T-helper 1 cell (primary cell): ENCODE data around the gene DLL1.

Source experiments
- DNase-seq, 5 donors: peaks; one replicate each; pipeline ENCODE4 v3.0.0-alpha.2; 2012 to 2020

The DLL1 gene

DNA sequence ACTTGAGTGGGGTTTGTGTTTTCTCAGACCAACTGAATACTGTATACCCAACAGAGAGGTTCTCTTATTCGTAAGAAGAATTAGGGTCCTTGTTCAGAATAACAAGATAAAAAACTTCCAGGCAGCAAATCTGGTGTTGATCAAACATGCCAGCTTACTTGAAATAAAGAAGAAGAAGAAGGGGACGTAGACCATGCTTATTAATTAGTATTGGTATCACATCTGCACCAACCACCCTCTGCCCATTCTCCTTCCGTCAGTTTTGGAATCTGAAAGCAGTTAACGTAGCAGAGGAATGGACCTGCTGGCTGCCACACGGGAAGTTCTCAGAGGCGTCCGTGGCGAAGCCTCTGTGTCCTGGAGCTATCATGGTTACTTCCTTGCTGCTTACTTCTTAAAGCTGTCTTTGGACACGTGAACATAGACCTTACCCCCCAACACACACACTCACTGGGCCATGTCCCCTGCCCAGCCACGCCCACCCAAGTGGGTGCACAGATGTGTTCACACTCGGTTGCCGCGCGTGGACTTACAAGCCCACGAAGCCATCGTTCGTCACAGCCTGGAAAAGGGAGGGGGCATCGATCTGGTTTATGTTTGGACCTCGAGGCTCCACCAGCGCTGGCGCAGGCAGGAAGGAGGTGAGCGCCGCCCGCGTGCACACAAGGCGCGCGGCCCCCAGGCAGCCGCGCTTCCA is 4.1 kb upstream of the DLL1 start:
- no peak for DNase-seq

DNA sequence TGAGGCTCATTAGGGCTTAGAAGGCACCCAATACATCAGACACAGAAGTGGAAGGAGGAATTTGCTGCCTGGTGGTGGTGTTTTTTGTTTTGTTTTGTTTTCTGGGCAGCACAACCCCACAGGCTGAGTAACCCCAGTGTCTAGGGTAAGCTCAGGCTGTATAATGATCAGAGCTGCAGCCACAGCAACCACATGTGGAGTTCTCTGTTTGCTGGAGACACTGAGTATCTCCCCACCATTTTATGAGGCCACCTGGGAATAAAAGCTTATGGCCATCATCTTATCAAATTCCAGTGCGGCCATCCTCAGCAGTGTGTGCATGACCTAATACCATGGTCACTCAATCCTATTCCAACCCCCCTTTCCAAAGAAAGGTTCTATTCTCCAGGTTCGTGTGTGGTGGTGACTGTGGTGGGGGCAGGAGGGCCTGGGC is 3.4 kb upstream of the DLL1 start:
- DNase-seq = no peak

DNA sequence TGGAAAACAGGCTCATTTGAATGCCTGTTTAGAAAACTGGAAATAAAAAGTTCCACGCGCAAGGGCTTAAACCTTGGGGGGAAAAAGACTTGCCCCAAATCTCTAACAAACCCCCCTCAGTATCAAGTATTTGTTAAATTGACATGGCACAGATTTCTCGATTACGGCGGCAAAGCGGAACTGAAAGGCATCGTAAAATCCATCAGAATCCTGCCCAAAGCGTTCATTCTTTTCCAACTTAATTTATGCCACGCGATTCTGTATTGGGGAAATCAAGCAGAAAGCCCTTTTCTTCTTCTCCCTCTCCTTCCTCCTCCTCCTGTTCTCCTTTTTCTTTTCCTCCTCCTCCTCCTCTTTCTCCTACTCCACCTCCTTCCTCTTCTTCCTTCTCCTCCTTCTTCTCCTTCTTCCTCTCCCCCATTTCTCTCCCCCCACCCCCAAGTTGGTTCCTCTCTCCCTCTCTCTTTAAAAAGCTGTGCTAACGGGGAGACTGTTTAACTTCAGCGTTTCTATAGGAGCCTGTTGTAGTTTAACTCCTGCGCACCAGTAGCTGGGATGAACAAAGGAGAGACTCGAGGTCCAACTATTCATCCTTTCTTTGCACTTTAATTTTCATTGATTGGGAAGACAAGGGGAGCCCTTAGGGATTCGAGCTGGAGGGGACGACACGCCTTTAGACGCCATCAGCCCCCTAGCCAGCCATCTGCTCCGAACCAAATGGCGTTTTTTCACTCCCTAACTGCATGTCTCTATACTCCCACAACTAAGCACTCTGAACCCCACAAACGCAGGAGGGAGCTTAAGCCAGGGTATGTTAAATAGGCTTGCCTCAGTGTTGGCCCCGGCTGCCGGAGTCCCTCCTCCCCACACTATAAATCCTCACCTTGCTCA is 2.7 kb upstream of the DLL1 start:
- DNase-seq = no peak

DNA sequence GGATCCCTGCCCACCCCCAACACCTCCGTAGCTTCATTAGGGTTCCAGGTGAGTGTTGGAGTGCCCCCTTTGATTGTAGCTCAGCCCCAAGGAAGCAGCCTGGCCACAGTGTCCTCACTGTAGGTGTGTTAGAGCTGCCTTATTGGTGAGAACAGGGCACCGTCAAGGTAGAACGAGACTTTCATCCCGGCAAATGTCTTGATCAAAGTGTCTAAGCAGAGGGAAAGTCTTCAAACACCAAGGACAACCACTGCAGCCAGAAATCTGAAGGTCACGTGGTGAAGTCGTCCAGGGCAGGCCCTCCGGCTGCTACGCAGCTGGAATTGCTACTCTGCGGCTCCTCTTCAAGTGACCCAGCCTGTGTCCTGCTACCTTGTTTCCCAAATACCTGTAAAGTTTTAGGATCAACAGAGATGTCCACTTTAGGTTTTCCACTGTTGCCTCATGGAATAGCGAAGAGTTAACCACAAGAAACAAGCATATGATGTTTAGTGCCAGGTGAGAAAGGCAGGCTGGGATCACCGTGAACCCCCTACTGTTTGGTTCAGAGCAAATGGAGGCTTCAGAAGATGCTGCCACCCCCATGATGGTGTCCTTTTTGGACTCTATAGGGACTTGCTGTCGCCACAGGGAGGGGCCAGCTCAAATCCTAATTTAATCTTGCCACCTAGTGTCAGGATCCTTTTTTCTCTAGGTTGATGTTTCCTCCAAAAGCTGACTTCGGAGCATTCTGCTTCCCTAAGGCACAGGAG is 1.7 kb upstream of the DLL1 start:
- DNase-seq = no peak

DNA sequence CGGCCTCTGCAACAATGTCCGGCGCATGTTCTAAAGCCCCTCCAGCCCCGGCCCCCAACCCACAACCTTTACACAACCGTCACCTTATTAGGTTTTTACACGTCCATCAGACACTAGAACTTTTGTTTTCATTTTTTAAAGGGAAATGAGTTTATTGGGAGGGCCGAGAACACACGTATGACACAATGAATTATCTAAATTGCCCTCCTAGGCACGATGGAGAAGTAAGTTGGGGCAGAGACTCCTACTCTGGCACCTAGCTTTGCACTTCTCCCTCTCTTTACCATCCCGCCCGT is 1.2 kb upstream of the DLL1 start:
- no peak for DNase-seq

DNA sequence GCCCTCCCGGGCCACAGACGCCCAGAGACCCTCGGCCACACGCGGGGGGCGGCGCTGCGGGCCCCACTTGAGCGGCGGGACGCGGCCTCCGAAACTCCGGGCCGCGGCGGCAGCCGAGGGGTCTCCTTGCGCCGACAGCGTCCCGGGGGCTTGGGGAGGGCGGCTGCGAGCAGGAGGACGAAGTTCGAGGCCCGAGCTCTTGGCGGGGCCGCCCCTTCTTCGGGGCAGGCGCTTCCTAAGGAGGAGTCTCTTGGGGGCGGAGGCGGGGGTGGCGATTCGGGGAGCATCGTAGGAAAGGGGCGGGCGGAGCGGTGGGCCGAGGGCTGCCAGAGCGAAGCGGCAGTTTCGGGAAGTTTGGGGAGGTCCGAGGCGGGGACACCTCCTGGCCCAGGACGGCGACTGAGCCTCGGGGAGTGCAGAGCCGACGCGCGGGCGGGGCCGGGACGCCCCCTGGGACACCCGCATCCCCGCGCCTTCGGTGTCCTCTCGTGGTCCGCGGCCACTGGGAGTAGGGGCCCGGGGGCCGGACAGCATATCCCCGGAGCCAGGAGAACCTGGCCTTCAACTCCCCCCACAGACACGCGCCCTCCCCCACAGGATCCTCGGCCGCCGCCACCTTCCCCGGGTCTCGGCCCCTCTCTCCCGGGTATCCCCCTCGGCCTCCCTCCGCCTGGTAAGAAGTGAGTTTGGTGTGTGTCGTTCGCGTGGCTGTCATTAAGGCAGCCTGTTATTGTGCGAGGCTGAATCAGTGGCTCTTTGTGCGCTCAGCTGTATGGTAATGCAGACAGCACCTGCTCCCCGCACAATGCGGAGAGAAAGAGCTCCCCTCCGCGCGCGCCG is 613 bp upstream of the DLL1 start:
- DNase-seq = peak in 3 of 5 donors; percentile 32 to 39 (median 37)

DNA sequence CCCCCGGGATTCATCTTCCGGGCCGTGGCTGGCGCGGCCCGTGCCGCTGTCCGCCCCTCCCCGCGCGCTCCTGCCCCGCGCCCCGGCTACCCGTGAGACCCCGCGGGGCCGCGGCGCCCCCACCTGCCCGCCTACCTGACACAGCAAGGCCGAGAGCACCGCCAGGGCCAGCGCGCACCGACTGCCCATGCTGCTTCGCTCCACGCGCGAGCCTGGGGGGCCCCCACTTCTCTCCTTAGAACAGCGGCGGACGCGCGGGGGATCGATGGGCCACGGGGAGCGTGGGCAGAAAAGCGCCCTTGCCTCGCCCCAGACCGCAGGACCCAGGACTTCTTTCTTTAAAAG is 955 bp downstream of the DLL1 start:
- DNase-seq = no peak

DNA sequence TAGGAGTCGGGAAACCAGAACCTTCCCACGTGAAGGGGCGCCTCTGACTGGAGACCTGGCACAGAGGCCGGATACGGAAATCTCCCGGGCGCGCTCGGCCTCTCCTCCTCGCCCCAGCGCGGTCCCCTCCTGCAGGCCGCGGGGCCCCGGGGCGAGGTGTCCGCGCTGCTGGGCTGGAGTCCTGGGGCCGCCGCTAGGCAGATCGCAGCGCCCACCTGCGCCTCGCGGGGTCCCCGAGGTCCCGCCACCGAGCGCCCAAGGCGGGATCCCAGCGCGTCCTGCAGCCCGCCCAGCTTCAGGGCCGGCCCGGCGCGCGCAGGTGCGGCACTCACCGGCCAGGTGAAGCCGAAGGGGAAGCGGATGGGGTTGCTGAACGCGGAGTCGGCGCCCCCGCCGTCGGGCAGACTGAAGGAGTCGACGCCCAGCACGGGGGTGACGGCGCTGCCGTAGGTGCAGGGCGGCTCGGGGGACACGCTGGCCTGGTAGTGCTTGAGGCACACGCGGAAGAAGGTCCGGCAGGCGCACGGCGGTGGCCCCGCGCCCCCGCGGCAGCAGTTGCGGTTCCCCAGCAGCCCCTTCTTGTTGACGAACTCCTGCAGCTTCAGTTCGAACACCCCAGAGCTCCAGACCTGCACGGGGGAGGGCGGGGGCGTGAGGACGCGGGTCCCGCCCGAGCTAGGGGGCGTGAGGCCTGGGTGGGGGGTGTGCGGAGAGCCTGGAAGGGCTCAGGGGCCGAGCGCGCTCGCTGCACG is 1.5 kb downstream of the DLL1 start:
- DNase-seq = no peak

DNA sequence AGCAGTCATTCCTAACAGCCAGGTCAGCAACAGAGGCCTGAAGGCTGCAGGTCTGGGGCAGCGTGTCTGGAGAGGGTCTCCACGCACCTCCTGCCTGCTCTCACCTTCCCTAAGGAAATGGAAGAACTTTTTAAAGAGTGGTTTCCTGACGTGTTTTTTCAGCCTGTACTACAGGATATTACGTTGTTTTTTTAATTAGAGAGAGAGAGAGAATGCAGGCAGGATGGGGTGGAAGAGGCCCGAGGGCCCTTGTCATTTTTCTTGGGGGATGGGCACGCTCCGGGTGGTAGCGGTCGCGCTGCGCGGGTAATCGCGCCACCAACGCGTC is 2.1 kb downstream of the DLL1 start:
- DNase-seq = no peak

DNA sequence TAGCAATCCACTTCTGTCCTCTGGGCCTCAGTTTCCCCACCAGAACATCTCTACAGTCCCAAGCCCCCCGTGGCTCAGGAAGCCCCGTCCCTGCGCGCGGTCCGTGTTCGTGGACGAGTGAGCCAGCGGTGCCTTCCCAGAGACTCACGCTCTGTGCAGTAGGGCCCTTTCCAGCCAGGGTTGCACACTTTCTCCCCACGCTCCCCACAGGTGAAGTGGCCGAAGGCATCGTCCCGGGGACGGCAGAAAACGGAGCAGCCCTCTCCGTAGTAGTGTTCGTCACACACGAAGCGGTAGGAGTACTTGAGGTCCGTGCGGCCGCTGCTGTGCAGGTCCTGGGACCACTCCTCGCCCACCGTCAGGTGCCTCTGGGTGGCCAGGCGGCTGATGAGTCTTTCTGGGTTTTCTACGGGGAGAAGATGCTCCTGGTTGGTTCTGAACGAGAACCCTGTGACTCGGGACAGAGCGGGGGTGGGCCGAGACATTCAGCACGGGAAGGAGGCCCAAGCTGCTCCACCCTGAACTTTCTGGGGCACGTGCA is 2.7 kb downstream of the DLL1 start:
- DNase-seq = no peak

DNA sequence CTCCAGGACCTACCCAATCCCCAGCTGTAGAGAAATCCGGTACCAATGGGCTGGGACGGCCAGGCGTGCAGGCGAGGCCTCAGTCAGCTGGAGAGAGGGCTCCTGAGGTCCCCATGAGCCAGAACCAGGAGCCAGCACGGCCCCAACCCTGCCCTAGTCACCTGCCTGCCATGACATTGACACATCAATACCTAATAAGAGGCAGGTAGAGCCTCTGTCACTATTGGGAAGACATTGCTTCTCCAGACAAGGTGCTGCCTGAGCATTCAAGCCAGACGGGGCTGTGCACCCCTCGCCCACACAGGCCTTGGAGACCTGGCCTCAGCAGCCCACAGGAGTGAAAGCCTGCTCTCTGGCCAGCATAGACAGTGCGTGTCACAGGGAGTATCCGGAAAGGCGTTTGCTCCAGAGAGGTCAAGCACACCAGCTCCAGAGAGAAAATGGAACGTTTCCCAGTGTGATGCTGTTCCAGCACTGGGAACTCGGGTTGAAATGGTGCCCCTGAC is 3.5 kb downstream of the DLL1 start:
- no peak for DNase-seq

DNA sequence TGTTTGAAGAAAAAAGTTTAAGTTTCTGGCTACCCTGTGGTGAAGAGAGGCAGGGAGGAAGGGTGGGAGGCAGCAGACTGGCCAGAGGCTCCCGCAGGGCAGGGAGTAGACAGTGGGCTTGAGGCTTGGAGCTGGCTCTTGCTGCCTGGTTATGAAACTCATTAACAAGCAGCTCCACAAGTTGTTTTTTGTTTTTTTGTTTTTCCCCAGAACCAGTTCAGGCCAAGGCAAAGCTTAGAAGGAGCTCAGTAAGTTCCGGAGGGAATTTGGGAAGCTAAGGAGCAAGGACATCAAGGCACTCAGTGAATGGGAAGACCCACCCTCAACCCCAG is 4.0 kb downstream of the DLL1 start:
- DNase-seq = no peak

DNA sequence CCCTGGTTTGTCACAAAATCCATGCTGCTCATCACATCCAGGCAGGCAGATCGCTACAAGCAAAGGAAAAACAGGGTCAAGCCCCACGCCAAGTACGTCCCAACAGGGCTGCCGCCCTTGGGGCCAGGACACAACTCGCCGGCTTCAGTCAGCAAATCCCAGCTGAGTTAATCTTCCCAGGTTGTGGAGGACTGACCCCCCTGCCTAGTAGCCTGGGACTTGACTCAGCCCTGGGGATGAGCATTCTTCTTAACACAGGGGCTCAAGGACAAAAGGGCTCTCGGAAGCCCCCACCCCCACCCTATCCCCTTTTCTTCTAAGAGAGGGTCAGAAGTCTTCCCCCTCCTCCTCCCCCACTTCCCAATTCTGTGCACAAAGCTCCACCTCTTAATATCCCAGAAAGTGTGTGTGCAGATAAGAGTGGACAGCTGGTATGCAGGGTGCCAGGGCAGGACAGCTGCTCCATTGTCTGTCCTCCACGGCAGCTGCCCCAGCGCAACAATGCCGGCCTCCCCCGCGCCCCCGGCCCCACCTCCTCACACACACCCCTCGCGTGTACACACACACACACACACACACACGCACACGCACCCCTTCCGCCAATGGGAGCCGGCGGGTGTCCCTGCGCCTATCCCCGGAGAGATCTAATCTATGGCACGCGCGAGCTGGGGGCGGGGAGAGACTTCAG is 4.5 kb downstream of the DLL1 start:
- DNase-seq = no peak

DNA sequence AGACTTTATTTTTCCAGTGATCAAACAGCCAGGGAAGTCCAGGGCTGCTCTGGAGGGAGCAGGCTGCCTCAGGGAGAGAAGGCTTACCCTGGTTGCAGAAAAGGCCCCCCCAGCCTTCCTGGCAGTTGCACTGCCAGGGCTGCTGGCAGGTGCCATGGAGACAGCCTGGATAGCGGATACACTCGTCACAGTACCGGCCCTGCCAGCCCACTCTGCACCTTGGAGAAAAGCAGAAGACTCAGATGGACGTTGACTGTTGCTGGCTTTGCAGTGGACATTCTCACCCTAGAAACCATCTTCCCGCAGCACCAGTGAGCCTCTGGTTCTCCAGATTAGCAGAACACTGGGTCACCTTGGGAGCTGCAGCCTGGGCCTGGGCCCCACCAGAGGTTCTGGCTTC is 5.4 kb downstream of the DLL1 start:
- no peak for DNase-seq

DNA sequence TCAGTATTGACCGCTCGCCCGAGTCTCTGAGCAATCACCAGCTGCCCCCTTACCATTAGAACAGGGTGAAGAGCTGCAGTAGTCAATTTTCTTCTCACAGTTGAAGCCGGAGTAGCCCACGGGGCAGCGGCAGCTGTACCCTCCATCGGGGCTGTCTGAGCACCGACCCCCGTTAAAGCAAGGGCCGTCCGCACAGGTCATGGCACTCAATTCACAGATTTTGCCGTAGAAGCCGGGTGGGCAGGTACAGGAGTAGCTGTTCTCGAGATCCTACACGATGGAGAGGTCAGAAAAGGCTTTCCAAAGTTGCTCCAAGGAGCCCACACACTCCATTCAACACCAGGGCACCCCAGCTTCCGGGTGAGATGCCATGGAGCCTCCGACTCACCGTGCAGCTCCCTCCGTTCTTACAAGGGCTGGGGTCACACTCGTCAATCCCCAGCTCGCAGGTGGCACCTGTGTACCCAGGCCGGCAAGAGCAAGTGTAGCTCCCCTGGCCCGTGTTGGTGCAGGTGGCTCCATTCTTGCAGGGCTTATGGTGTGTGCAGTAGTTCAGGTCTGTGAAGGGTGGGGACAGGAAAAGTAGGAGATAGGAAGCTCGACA is 5.9 kb downstream of the DLL1 start:
- no peak for DNase-seq

DNA sequence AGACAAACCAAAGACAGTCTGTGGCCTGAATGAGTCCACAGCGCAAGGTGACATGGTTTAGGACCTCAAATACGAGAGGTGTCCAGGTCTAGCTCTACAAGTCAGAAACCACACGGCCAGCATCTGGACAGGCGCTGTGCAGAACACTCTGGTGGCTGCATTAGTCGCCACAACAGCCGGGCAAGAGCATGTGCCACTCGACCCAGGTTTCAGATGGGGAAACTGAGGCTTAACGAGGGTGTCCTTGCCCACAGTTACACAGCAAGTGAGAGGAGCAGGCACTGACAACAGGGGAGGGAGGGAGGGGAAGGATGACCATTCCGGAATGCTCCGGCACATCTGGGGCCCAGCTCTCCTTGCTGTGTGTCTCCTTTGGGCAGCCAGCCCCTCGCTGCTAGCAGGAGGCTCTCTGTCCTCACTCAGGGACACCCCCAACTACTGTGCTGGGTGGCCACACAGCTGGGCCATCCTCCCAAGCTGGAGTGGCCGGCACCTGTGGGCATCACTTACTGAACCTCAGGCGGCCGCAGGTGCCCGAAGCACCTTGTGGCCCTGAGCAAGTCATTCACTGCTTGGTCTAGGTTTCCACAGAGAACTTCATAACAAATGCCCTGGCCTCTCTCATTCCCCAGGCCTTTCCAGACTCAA is 6.6 kb downstream of the DLL1 start:
- DNase-seq = no peak

DNA sequence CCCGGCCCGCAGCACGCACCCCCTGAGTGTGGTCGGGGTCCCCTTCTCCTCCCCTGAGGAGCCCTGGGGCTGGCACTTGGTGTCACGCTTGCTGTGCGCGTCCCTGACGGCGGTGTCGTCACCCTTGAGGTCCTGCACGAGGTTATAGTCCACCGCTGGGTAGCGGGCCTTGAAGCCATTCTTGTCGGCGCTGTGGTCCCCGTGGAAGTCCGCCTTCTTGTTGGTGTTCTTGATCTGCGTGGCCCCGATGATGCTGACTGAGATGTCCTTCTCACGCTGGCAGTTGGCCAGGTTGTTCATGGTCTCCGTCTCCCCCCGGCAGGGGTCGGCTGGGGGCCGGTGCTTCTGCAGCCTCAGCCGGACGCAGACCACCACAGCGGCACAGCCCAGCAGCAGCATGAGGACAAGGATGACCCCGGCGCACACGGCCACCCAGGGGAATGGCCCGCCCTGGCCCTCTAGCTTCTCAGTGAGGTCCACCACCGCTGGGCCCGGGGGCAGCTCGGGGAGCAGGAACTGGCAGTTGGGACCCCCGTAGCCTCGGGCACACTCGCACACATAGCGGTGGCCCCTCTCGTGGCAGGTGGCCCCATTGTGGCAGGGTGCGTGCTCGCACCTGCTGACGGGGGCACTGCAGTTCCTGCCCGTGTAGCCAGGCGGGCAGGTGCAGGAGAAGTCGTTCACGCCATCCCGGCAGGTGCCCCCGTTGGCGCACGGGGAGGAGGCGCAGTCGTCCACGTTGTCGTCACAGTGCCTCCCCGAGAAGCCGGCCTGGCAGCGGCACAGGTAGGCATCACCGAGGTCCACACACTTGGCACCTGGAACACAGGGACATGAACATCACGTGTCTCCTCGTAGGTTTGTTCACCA is 7.4 kb downstream of the DLL1 start:
- DNase-seq = no peak

DNA sequence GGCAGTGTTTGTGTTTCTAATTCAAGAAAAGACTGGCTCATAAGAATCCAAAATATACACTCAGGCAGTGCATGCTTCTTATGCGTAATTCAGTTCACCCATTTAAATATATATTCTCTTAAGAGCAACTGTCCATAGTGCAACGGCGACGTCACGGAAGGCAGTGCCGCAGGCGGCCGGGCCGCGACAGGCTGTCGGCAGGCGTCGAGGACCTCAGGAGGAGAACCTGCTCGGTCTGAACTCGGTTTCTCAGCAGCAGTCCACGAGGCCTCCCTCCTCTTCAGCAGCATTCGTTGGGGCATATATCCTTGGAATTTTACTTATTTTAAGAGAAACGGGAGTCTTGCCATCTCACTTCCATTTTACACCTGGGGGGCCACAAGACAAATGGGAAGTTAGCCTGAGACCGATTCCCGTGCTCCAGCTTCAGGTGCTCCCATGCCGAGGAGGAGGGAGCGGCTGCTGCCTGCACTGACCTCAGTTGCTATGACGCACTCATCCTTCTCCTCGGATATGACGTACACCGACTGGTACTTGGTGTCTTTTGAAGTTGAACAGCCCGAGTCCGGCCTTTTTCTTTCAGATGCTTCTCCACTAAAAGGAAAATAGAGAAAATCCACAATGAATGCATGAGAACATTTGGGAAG is 8.2 kb downstream of the DLL1 start:
- no peak for DNase-seq
